K562 (cell line): ENCODE measurements around the gene MBD3.
A peak's percentile ranks its signal among the peaks of the same experiment; 100 is the strongest.

Experiments used
- CHD2 ChIP-seq: IDR thresholded peaks from 2 replicates; pipeline ENCODE4 v1.6.1; 2011; ENCODE audit warnings: low read depth, low read length
- ELK1 ChIP-seq: sonication (generic); formaldehyde crosslinking; IDR thresholded peaks from 2 replicates; pipeline ENCODE4 v1.8.1; 2022; ENCODE audit warnings: missing genetic modification reagents
- HDAC6 ChIP-seq: IDR thresholded peaks from 2 replicates; pipeline ENCODE4 v1.6.1; 2012; ENCODE audit warnings: low read depth, mild to moderate bottlenecking, control low read depth, inconsistent platforms, low read length, moderate library complexity
- MITF ChIP-seq: IDR thresholded peaks from 2 replicates; pipeline ENCODE4 v1.6.1; 2014; ENCODE audit warnings: antibody characterized with exemption
- POLR2A ChIP-seq: fragments of 450-650 bp; conservative IDR thresholded peaks from 2 replicates; pipeline ENCODE4 v1.6.1; 2016
- USF1 ChIP-seq: sonication (generic); formaldehyde crosslinking; IDR thresholded peaks from 2 replicates; pipeline ENCODE4 v1.9.0; 2022; ENCODE audit warnings: mild to moderate bottlenecking, missing genetic modification reagents
- ZNF639 ChIP-seq, 2 experiments: fragments of 200-800 bp in 1 of 2; sonication (Bioruptor generic) in 1 of 2; sonication (generic) in 1 of 2; formaldehyde crosslinking in 1 of 2; IDR thresholded peaks in 1 of 2; conservative IDR thresholded peaks in 1 of 2; 2 replicates each; pipeline versions ENCODE4 v1.5.0 to v1.6.1; 2016 to 2020; ENCODE audit warnings: missing compliant biosample characterization in 1 of 2, missing genetic modification characterization in 1 of 2, missing genetic modification reagents in 1 of 2

- TF ChIP-seq CHD2 (no peak), USF1 (CRISPR knock-in tag) (0 out of 2 replicates have a peak, but pooled peaks have one; percentile 10), ZNF639 (CRISPR knock-in tag; conservative IDR thresholded peaks at IDR 0.05 in 1 of 2, IDR thresholded peaks at IDR 0.05 in 1 of 2) (no peak), MITF (no peak), HDAC6 (no peak), ELK1 (CRISPR knock-in tag) (no peak), POLR2A (no peak)
Measured at GRCh38 chr19:1524972-1525325, 67.7 kb downstream of the MBD3 start.
